ENCODE data around the gene ADCY5.

Gene ADCY5

GRCh38 chr3:123291404-123291803 lies 157.5 kb downstream of the ADCY5 start:
- TF ChIP-seq CTCF (IDR thresholded peaks at IDR 0.05): no peak

GRCh38 chr3:123290962-123291361 lies 157.9 kb downstream of the ADCY5 start:
- no peak for TF ChIP-seq CTCF (IDR thresholded peaks at IDR 0.05)

- no peak for TF ChIP-seq CTCF (IDR thresholded peaks at IDR 0.05)
Measured at GRCh38 chr3:123290107-123290930, 158.6 kb downstream of the ADCY5 start.

GRCh38 chr3:123289391-123290106 lies 159.3 kb downstream of the ADCY5 start:
- no peak for TF ChIP-seq CTCF (IDR thresholded peaks at IDR 0.05)

GRCh38 chr3:123287962-123288302 lies 161.0 kb downstream of the ADCY5 start:
- TF ChIP-seq CTCF (IDR thresholded peaks at IDR 0.05): no peak

GRCh38 chr3:123287051-123287961 lies 161.6 kb downstream of the ADCY5 start:
- no peak for TF ChIP-seq CTCF (IDR thresholded peaks at IDR 0.05)

- TF ChIP-seq CTCF (IDR thresholded peaks at IDR 0.05): peak; percentile 96
Measured at GRCh38 chr3:123286308-123287023, 162.4 kb downstream of the ADCY5 start.
